WERI-Rb-1 (cell line): ENCODE measurements around the gene EPS8.

Source experiments
- DNase-seq: peaks from one replicate; pipeline ENCODE4 v3.0.0-alpha.2; 2020
- H3K27ac ChIP-seq: fragments of 250-450 bp; sonication (Bioruptor Pico); 2 replicates; pipeline ENCODE4 v1.5.1; 2020; ENCODE audit warnings: mild to moderate bottlenecking, moderate library complexity
- H3K27me3 ChIP-seq: fragments of 250-450 bp; sonication (Bioruptor Pico); 2 replicates; pipeline ENCODE4 v1.5.1; 2021; ENCODE audit warnings: mild to moderate bottlenecking, low read depth, moderate library complexity; ENCODE audit not compliant: insufficient read depth, severe bottlenecking
- H3K36me3 ChIP-seq: fragments of 250-450 bp; sonication (Bioruptor Pico); 2 replicates; pipeline ENCODE4 v1.5.1; 2020; ENCODE audit warnings: mild to moderate bottlenecking, moderate library complexity
- H3K4me3 ChIP-seq: 2 replicates; pipeline ENCODE4 v1.5.1; 2011; ENCODE audit warnings: low read depth, mild to moderate bottlenecking, control low read depth, low read length
- H3K9me3 ChIP-seq: fragments of 250-450 bp; sonication (Bioruptor Pico); 2 replicates; pipeline ENCODE4 v1.5.1; 2021; ENCODE audit warnings: mild to moderate bottlenecking, moderate library complexity; ENCODE audit not compliant: severe bottlenecking
- CTCF ChIP-seq: IDR thresholded peaks from 2 replicates; pipeline ENCODE4 v1.5.1; 2011; ENCODE audit warnings: low read depth, mild to moderate bottlenecking, control low read depth, inconsistent platforms, low read length

The EPS8 gene

GRCh38 chr12:15662303-15662980 is 126.7 kb downstream of the EPS8 start:
- no peaks in the 10 kb centered on the region for H3K9me3 ChIP-seq
- no peak overlapping the region for H3K4me3 ChIP-seq
- H3K27ac ChIP-seq: no peak overlapping the region
- peaks cover 17% of the 10 kb centered on the region for H3K36me3 ChIP-seq
- no peaks in the 10 kb centered on the region for H3K27me3 ChIP-seq
- TF ChIP-seq CTCF: no peak
- DNase-seq: no peak

- TF ChIP-seq CTCF: no peak
- no peaks in the 10 kb centered on the region for H3K27me3 ChIP-seq
- peaks cover 9% of the 10 kb centered on the region for H3K36me3 ChIP-seq
- H3K4me3 ChIP-seq: no peak overlapping the region
- no peak for DNase-seq
- no peaks in the 10 kb centered on the region for H3K9me3 ChIP-seq
- H3K27ac ChIP-seq: no peak overlapping the region
Observed at GRCh38 chr12:15651371-15651770, 137.8 kb downstream of the EPS8 start.

GRCh38 chr12:15650399-15651128 is 138.6 kb downstream of the EPS8 start:
- peaks cover 9% of the 10 kb centered on the region; the same call in 1 of the 2 replicates for H3K36me3 ChIP-seq
- no peak overlapping the region for H3K27ac ChIP-seq
- no peak overlapping the region for H3K4me3 ChIP-seq
- H3K27me3 ChIP-seq: no peaks in the 10 kb centered on the region
- no peak for DNase-seq
- no peaks in the 10 kb centered on the region for H3K9me3 ChIP-seq
- TF ChIP-seq CTCF: no peak

- no peak overlapping the region for H3K4me3 ChIP-seq
- H3K9me3 ChIP-seq: no peaks in the 10 kb centered on the region
- no peak for TF ChIP-seq CTCF
- H3K36me3 ChIP-seq: peaks cover 11% of the 10 kb centered on the region; the same call in 1 of the 2 replicates
- no peak for DNase-seq
- no peak overlapping the region for H3K27ac ChIP-seq
- H3K27me3 ChIP-seq: no peaks in the 10 kb centered on the region
Observed at GRCh38 chr12:15649347-15649746, 139.8 kb downstream of the EPS8 start.

GRCh38 chr12:15648558-15648957 is 140.6 kb downstream of the EPS8 start:
- Histone ChIP-seq H3K27me3 (no peaks in the 10 kb centered on the region), H3K4me3 (no peak overlapping the region), H3K36me3 (peaks cover 14% of the 10 kb centered on the region; the same call in 1 of the 2 replicates), H3K27ac (no peak overlapping the region), H3K9me3 (no peaks in the 10 kb centered on the region)
- no peak for DNase-seq
- no peak for TF ChIP-seq CTCF
